ENCODE results near the gene PRKCE. TPM values are rescaled to one million over a fixed set of nuclear protein-coding genes. Genes with fewer than 3 reads are reported as not detected.

PRKCE gene
- total RNA-seq, 1 donor from 2014 or later = 46.5 TPM

DNA sequence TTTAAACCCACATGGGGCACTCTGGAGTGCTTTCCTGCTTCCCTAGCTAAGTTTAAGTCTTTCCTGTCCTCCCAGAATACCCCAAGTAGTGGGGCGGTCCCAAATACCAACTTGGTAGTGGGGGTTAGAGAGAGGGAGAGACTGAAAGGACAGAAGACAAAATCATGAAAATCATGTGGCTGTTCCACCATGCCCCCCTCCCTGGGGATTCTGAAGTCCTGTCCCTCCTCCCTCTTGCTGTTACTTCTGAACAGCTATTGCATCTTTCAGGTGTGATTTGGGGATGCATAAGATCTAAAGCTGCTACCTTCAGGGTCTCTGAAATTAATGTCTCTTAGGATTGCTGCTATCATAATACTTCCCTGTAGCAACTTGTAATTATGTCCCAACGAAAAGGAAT, 378.9 kb downstream of the PRKCE start:
- DNase-seq = no peak

DNA sequence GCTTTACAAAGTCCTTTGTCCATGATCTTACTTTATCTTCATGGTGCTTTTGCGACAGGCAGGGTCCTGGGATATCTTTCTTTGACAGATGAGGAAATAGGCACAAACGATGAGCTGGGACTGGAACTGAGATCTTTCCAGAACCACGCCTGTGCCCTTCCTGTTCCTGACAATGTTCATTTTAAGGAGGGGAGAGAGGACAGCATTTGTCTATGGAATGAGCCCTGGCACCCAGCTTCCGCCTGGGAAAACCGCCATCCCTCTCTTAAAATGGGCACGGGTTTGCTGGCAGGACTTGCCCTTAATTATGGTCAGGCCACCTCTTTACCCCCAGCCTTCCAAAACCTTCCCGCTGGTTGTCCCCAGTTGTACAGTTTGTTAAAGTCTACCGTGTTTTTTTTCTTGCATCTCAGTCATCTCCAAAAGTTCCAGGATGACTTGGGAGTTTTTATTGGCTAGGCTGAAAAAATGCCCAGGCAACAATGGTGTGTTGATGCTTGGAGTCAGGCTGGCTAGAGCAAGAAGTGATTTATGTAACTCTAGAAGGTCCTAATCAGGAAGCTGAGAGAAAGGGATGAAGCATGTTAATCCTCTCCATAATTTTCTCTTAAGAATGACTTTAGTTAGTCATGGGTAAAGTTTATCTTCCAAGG, 380.8 kb downstream of the PRKCE start:
- DNase-seq = no peak

DNA sequence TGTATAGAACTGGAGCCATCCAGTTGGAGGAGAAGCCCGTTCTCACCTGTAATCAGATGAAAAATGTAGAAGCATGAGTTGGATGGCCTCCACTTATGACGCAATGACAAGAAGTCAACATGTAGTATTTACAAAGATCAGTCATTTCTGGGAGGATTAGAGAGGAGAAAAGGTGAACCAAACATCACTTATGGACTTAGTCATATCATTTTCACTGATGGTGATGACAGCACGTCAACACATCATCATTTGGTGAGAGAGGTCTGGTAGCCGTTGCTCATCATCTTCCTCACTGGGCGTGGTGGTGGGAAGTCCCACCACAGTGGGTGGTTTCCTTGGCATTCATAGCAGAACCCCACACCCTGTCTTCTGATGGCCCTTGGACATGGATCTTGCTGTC, 381.5 kb downstream of the PRKCE start:
- no peak for DNase-seq

DNA sequence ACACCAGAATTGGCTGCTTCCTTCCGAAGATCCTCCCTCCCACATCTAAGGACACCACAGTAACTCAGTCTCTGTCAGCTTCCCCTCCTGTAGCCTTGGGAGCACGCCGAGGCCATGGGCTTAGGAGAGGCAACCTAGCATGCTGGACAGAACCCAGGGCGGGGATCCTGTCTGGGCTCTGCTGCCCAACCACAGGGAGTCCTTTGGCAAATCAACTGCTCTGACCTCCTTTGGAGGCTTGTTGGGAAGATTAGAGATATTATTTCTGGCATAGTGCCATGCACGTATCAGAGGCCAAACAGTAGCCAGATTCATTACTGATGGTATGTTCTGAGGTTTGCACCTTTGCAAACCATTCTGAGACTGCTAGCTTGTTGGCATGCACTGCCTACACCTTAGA, 383.1 kb downstream of the PRKCE start:
- peak; percentile 69 for DNase-seq

DNA sequence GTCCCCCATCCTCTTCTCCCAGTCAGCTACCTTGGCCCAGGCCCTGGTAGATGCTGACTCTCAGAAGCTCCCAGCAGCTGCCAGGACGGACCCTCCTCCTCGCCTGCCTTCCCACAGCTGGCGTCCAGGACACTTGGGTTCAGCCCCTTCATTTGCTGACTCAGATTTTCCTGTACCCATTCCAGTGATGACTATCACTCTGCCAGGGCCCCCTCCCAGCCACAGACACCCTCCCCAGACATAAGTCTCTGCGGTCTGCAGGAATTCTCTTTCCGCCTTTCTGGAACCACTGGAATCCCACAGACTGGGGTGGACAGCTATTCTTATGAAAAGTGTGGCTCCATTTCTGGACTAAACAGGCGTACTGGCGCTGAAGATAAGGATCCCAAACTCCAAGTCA, 385.5 kb downstream of the PRKCE start:
- no peak for DNase-seq

DNA sequence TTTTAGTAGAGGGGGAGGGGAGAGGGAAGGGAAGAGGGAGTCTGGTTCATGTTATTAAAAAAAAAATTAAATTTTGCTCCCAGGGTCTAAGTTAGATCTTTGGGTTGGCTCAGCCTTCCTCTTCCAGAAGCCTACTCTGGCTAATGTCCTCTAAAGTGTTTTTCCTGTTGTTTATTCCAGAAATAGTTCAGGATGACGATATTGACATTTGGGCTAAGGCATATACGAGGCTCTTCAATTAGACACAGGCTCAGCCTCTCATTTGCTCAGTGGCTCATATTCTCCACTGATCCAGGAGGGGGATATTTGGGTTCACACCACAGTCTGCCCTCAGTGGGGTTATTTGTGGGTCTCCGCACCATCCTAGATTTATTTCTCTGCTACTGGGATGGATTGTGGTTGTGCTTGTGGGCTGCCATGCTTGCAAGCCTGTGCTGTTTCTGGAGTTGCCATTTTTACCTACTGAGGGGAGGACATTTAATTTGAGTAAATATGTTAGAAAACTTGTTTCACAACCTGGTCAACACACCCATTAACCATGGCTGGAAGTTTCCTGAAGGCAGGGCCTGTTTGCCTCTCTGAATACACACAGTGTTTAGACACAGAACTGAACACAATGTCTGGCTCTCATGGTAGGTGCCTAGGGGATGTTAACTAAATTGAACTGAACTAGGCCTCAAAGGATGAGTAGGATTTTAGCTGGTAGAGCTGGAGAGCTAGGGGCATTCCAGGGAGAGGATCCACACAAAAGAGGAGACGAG, 388.2 kb downstream of the PRKCE start:
- DNase-seq = no peak

DNA sequence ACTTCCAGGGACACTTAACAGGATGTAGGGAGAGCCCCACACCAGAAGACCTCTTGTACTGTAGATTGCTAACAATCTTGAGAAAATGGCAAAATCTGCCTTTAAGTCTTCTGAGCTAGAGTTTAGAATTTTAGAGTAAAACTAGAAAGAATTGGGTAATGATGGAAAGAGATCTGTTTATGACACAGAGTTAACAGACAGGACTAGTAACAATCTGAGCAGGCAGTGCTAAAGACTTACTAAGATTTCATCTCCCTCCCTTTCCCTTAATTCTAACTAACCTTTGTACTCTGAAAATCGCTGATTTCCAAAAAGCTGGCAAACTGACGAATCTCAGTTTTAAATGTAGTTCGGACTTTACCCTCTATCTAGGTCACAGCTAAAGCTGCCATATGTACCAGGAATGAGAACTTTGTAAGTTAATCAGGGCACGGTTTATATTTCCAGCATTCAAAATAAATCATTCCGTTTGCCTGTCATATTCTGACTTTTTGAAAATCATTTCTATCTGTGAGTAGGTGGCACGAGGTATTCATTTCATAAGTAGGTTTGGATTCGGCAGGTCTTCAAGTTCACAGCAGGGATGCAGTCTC, 389.2 kb downstream of the PRKCE start:
- no peak for DNase-seq

DNA sequence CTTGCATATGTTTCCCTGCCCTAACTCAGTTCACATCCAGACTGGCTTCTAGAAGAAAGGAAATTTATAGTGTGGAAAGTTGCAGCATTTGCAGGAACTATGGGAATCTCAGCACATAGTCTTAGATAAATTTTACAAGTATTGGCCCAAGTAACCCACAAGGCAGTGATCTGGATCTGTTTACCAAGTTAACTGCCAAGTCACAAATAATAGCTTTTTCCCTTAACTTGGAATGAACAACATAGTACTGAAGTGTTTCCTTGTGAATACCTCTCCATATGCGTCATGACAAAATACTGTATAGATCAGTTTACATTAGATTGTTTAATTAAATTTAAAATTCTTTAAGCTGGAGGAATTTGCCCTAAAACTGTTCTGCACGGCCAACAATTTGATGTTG, 390.0 kb downstream of the PRKCE start:
- no peak for DNase-seq

DNA sequence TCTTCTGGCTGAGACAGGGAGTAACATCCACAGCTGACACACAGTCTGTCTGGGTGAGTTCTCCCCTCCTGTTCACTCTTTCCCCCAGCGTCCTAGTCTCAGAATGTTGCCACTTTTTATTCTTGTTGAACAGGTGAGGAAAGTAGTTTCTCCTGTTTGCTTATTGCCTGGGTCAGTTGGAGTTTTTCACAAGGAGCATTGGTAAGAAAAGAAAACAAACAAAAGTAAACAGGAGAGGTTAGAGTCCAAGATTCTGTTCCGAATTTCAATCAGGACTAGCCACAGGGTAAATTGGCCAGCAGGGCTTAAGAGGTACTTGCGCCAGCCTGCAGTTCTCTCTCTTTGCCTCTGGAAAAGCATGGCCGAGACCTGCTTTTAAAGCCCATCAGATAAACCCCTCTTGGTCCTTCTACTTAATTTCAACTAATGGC, 390.7 kb downstream of the PRKCE start:
- no peak for DNase-seq

DNA sequence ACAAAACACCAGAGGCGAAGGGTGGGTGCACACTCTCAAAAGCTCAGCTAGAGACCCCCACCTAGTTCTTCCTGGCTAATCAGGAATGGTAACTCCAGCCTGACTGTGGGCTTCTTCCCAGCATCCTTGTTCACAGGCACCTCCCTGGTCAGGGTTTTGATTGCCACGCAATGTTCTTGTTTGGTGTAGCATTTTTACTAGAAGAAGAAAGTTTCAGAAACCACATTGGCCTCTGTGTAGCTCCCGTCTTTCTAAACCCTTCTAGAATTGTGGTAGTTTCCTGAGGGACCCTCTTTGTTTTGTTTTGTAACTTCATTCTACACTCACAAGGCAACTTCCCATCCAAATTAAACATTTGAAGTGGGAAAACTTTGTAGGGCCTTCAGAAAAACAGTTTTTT, 391.2 kb downstream of the PRKCE start:
- DNase-seq = no peak

DNA sequence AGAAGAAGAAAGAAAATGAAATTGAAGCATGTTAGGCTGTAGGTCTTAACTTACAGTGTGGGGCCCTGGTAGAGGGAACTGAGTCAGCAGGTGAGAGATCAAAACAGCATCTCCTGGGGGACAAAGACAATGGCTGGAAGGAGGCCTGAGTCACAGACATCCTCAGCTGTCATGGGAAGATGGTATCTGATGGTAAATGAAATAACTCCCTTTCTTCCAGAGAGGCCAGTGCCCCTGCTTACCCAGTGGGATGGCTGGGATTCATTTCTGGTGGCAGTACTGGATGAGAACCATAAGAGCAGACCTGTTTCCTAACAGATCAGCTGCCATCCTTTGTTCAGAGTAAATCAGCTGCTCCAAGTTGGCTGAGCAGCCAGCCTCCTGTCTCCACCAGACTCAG, 394.4 kb downstream of the PRKCE start:
- peak; percentile 90 for DNase-seq

DNA sequence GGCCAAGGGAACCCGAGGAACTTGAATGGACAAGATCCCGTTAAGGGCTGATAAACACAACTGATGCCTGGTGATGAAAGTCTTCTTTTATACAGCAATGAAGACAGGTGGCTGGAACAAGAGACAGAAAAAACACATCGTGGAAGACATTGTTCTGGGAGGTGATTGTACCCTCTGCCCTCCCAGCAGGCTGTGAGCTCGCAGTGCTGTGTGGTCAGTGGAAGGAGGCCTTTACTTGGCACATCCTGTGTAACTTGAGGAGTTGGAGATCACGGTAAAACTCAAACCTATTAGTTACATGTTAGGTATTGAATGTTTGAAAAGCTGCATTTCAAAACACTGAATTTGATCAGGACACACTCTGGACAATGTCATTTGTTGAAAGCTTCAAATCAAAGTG, 395.8 kb downstream of the PRKCE start:
- peak; percentile 36 for DNase-seq

DNA sequence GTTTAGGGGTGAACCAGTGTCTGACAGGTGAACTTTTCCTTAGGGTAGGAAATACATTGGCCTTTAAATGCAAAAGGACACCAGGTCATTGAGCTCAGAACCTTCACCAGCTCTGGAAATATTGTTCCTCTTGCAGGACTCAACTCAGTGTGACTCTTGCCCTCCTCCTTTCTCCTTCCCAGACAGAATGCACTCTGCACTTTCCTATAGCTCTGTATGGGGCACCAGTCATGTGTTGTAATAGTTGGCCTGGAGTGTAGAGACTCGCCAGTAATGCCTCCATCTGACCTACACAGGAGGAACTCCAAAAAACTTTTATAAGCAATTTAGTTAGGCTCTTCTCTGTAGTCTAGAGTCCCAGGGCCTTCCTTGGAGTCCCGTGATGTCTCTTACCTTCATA, 397.2 kb downstream of the PRKCE start:
- DNase-seq = no peak

DNA sequence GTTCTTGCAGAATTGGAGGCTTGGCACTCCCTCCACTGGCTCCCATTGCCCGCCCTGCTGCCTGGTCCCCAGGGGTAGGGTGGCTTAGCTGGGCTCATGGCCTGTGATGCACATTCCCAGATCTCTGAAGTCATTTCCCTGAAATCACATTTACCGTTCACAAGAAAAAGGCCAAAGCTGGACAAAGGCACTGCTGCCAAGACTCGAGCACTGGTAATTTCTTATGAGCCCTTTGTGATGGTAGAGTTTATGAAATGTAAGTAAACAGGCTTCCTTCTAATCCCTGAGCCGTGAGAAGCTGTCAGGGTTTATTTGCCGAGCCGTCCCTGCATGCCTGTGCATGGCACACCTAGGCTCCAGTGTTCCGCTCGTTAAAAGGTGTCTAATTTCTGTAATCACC, 398.6 kb downstream of the PRKCE start:
- no peak for DNase-seq

DNA sequence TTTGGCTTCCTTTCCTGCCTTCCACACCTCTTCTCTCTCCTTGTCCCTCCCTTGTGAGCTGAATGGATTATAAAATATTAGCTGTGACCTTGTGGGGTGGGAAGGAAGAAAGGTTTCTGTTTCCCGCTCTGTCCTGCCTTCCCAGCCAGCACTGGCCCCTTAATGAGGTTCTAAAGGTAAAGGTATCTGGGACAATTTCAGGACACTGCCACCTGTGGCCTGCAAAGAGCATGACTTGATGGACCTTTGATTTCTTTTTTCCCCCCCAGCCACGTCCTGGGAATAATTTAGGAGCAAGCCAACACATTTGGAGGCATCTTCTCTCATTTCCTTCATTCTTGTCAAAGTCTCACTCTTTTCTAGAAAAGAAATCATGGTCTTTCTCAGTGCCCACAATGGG, 399.0 kb downstream of the PRKCE start:
- no peak for DNase-seq

DNA sequence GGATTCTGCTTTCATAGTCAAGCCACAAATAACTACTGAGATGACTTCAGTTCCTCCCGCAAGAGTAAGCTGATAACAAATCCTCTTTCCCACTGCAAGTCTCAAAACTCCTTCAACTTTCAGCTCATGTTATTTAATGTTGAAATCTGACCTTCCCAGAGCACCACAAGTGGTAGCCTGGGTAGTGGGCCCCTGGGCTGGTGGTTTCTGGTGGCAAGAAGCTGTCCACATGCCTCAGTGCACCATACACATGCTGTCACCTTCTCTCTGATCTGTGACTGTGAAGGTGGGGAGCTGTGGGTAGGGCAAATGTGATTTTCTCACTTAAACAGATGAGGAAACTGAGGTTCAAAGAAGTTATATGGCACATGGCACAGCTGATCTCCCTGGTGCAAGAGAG, 399.6 kb downstream of the PRKCE start:
- no peak for DNase-seq

DNA sequence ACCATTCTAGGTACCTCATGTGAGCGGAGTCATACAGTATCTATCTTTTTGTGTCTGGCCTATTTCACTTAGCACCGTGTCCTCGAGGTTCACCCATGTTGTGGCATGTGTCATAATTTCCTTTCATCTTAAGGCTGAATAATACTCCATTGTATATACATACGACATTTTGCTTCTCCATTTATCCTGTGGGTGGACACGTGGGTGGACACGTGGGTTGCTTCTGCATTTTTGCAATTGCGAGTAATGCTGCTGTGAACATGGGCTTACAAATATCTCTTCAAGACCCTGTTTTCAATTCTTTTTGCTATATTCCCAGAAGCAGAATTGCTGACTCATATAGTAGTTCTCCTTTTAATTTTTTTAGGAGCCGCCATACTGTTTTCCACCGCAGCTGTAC, 402.1 kb downstream of the PRKCE start:
- DNase-seq = no peak

DNA sequence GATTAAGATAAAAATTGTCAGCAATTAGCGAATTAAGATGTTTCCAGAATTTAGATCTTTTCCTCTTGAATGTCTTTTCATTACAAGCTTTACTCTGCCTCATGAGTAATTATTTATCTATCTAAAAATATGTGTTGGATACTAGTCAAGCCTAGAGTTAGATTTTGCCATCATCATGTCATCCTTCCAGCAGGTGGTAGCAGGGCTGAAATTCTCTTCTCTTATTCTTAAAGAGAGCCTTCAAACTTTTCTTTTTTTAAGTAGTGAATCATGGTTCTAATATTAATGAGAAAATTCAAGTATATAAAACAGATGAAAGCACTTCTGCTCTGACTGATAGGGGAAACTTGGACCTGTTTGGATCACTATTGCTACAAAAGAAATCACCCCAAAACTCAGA, 405.1 kb downstream of the PRKCE start:
- DNase-seq = no peak

DNA sequence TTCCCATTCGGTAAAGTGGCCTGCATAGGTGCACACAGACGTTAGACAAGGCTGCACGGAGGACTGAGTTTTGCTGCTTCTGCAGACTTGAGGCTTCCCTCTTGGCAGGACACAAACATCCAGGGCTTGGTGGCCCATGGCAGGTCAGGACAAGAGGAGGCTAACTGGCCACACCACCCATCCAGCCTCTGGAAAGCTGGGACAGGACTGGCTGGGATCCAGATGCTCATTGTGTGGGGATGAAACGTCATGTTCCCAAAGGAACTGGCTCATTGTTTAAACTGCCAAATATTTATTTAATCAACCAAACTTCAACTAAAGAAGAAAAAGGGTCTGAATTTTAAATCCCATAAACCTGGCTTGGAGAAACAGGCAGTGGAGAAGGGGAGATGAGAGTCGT, 406.7 kb downstream of the PRKCE start:
- peak; percentile 75 for DNase-seq

DNA sequence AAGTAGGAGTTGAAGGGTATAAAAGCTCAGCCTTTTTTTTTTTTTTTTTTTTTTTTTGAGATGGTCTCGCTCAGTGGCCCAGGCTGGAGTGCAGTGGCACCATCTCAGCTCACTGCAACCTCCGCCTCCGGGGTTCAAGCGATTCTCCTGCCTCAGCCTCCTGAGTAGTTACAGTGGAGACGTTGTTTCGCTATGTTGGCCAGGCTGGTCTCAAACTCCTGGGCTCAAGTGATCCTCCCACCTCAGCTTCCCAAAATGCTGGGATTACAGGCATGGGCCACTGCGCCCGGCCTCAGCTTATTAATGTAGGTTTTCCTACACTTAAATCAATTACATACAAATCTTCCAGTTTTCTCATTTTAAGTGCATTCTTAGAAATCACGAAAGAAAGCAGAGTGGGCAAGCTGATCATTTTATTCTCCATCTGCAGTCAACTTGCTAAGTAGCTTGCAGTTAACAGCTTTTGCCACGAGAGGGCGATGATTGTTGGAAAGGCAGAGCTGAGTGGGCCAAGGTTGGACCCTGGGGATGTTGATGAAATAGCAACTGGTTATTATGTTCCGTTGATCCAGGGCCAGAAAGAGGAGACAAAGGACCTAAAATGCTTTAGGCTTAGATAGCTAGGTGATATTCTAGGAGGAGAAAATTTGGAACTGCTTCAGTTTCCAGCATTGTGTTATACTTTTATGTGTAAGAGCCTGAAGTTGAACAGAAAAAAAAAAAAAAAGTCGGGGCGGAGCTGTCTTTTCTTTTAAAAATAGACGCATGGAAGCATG, 411.4 kb downstream of the PRKCE start:
- peak; percentile 96 for DNase-seq

DNA sequence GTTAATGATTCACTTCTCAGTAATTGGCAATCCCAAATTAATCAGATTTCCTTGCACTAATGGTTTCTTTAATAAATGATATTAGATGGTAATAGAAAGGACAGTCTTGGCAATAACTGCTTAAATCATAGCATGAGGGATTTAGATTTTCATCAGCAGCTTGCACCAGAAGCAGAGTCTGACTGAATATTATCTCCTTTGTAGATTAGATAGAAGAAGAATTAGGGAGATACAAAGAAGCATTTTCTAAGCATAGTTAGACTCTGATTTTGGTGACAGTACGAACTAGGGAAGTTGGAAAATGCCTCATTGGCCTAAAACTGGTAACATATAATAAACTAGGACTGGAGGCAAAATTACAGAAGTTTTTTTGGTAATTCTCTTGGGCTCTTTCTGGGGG, 412.9 kb downstream of the PRKCE start:
- DNase-seq = no peak

DNA sequence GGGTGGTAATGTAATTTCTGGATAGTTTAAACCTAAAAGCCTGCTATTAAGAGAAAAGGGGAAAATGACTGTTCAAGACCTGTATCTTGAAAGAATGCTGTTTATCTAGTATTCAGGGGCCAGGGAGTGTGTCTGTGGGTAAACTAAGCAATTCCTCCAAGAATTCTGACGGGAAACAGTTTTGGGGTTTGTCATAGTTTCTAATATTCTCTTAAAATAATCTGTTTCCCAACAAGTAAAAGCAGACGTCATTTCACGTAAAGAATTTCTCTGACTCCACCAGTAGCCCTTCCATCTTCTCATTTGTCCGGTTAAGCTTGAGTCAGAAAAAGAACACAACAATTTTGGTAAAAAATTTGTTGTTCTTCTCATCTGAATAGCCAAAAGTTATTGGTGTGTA, 413.7 kb downstream of the PRKCE start:
- DNase-seq = no peak

DNA sequence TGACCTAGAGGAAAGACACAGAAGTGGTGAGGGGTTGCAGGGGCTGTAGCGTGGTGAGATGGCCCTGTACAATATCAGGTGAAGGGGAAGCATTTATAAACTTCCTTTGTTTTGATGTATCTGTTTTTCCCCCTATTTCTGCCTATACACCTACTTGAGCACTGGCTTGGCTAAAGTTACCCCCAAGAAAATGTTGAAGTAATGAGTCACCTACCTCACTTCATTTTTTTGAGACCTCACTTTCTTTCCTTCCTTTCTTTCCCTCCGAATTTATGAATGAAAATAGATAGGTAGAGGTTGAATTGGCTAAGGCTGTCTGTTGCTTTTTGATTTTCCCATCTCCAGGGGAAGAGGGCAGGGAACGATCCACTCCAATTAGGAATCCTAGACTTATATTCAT, 414.6 kb downstream of the PRKCE start:
- no peak for DNase-seq
